Tibial artery (tissue), 4 donors: ENCODE data around the gene ASB6.

Experiments
- DNase-seq, 2 donors: peaks; one replicate each; pipeline ENCODE4 v3.0.0-alpha.2; 2019
- H3K27ac ChIP-seq, 2 donors: fragments of 200-600 bp; sonication (generic) in 1 of 2; 1 replicate in 1 of 2; 2 replicates in 1 of 2; pipeline ENCODE4 v1.5.1; 2018 to 2019; ENCODE audit warnings: mild to moderate bottlenecking in 1 of 2
- H3K27me3 ChIP-seq, 2 donors: fragments of 200-600 bp; sonication (generic) in 1 of 2; one replicate each; pipeline versions ENCODE4 v1.5.1 to v1.6.0; 2016 to 2019
- H3K36me3 ChIP-seq, 3 donors: fragments of 200-600 bp; sonication (generic) in 2 of 3; one replicate each; pipeline ENCODE4 v1.5.1; 2016 to 2019; ENCODE audit warnings: mild to moderate bottlenecking in 2 of 3
- H3K4me1 ChIP-seq, 4 donors: fragments of 200-600 bp; sonication (generic) in 2 of 4; 1 replicate in 3 of 4; 2 replicates in 1 of 4; pipeline ENCODE4 v1.5.1; 2016 to 2019
- H3K4me3 ChIP-seq, 2 donors: fragments of 200-600 bp; sonication (generic) in 1 of 2; 1 replicate in 1 of 2; 2 replicates in 1 of 2; pipeline ENCODE4 v1.5.1; 2018 to 2019; ENCODE audit warnings: mild to moderate bottlenecking in 2 of 2
- H3K9me3 ChIP-seq, 3 donors: fragments of 200-600 bp; sonication (generic) in 1 of 3; one replicate each; pipeline ENCODE4 v1.5.1; 2016 to 2019
- intact Hi-C: fragments of 100-400 bp; cut with DNase I; formaldehyde crosslinking; loops from one replicate; pipeline ENCODE4 v1.15.0; 2023; ENCODE audit warnings: low total_unique reads
- TF ChIP-seq, protein P1 (sequence below), 2 experiments: fragments of 200-600 bp in 1 of 2; fragments of 450-650 bp in 1 of 2; IDR thresholded peaks; one replicate each; pipeline ENCODE4 v1.5.1; 2017 to 2019; ENCODE audit warnings: antibody characterized with exemption in 2 of 2, mild to moderate bottlenecking in 1 of 2, moderate library complexity in 1 of 2

The ASB6 gene

DNA sequence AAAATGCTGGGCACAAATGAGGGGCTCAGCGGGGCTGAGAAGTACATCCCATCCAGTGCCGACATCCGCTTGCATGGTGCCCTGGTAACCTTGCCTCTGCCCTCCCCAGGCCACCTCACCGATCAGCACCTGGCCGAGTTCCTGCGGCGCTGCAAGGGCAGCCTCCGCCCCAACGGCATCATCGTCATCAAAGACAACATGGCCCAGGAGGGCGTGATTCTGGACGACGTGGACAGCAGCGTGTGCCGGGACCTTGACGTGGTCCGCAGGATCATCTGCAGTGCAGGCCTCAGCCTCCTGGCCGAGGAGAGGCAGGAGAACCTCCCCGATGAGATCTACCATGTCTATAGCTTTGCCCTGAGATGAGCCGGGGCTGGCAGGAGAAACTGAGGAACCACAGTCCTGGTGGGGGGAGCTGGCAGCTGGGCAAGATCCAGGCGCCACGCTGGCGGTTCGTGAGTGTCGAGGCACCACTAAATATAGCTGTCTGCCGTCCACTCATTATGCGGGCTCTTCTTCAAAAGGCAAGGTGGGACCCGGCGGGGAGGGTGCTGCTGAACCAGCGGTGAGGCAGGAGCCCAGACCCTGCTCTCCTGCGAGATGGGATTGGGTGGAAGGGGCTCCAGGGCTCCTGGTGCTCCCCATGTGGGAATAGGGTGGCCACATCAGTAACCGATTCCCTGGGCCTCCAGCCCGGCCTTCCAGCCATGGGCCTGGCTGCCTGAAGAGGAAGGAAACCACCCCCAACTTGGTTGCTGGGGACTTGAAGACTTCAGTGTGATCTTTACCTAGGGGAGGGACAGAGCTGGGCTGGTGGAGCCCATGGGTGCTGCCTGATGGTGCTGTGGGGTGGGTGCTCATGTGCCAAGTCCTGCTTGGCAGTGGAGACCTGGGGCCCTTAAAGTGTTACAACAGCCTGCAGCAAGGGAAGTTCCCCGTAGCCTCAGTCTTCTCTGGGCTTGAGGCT, 6.6 kb downstream of the ASB6 start:
- H3K27me3 ChIP-seq = no peaks in the 10 kb centered on the region
- no peak overlapping the region for H3K27ac ChIP-seq
- peaks cover 0 to 36% (median 24%) of the 10 kb centered on the region in 4 donors for H3K4me1 ChIP-seq
- no peaks in the 10 kb centered on the region for H3K9me3 ChIP-seq
- H3K36me3 ChIP-seq = peaks cover 48 to 74% (median 73%) of the 10 kb centered on the region in 3 donors
- TF ChIP-seq, protein P1, sequence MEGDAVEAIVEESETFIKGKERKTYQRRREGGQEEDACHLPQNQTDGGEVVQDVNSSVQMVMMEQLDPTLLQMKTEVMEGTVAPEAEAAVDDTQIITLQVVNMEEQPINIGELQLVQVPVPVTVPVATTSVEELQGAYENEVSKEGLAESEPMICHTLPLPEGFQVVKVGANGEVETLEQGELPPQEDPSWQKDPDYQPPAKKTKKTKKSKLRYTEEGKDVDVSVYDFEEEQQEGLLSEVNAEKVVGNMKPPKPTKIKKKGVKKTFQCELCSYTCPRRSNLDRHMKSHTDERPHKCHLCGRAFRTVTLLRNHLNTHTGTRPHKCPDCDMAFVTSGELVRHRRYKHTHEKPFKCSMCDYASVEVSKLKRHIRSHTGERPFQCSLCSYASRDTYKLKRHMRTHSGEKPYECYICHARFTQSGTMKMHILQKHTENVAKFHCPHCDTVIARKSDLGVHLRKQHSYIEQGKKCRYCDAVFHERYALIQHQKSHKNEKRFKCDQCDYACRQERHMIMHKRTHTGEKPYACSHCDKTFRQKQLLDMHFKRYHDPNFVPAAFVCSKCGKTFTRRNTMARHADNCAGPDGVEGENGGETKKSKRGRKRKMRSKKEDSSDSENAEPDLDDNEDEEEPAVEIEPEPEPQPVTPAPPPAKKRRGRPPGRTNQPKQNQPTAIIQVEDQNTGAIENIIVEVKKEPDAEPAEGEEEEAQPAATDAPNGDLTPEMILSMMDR (IDR thresholded peaks at IDR 0.05) = no peak
- intact Hi-C loops = no loop called here
- DNase-seq = no peak
- no peak overlapping the region for H3K4me3 ChIP-seq

DNA sequence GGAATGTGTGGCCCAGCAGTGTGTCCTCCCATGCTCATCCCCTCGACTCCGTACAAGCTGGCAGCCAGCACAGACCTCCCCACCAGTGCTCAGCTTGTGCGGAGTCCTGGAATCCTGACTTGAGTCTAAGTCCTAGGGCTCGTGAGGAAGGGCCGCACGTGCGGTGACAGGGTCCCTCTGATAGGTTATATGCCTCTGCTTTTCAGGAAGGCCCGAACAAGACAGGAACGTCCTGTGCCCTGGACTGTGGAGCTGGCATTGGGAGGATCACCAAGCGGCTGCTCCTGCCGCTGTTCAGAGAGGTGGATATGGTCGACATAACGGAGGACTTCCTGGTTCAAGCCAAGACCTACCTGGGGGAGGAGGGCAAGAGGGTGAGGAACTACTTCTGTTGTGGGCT, 8.1 kb downstream of the ASB6 start:
- intact Hi-C loops = no loop called here
- no peak overlapping the region for H3K4me3 ChIP-seq
- TF ChIP-seq, protein P1 (IDR thresholded peaks at IDR 0.05) = no peak
- DNase-seq = no peak
- no peaks in the 10 kb centered on the region for H3K9me3 ChIP-seq
- peaks cover 0 to 25% (median 16%) of the 10 kb centered on the region in 4 donors for H3K4me1 ChIP-seq
- H3K36me3 ChIP-seq = peaks cover 48 to 65% (median 65%) of the 10 kb centered on the region in 3 donors
- H3K27ac ChIP-seq = no peak overlapping the region
- no peaks in the 10 kb centered on the region for H3K27me3 ChIP-seq

DNA sequence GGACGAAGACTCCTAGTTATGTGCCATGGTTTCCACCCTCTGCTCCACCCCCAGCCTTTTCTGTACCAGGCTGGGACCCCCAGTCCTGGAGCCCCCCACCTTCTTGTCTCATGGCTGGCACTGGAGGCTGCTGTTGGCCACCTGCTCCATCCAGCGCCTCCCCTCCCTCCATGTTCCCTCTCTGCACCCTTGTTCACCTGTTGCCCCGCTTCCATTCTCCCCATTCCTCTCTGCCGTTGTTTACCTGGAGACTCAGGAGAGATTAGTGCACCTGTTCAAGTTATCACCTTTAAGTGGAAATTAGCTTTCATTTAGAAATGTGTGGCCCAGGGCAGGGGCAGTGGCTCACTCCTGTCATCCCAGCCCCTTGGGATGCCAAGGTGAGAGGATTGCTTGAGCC, 8.7 kb downstream of the ASB6 start:
- Histone ChIP-seq H3K36me3 (peaks cover 47 to 59% (median 58%) of the 10 kb centered on the region in 3 donors), H3K27ac (no peak overlapping the region), H3K4me3 (no peak overlapping the region), H3K9me3 (no peaks in the 10 kb centered on the region), H3K27me3 (no peaks in the 10 kb centered on the region), H3K4me1 (peaks cover 0 to 30% (median 22%) of the 10 kb centered on the region in 4 donors)
- intact Hi-C loops = no loop called here
- TF ChIP-seq, protein P1 (IDR thresholded peaks at IDR 0.05) = no peak
- no peak for DNase-seq

DNA sequence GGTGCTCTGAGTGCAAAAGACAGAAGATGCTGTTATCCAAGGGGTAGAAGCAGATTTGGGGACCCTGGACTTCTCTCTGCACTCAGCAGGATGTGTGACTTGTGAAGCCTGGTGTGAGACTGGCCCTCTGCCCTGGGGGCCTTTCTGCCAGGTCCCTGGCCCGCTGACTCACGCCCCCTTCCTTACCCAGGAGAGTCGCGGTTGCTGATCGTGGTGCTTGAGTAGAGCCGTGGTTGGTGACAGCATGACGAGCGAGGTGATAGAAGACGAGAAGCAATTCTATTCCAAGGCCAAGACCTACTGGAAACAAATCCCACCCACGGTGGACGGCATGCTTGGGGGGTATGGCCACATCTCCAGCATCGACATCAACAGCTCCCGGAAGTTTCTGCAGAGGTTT, 9.5 kb downstream of the ASB6 start:
- intact Hi-C loops = no loop called here
- Histone ChIP-seq H3K9me3 (no peaks in the 10 kb centered on the region), H3K4me1 (peaks cover 0 to 38% (median 29%) of the 10 kb centered on the region in 4 donors), H3K36me3 (peaks cover 40 to 51% (median 51%) of the 10 kb centered on the region in 3 donors), H3K27me3 (no peaks in the 10 kb centered on the region), H3K4me3 (no peak overlapping the region), H3K27ac (no peak overlapping the region)
- TF ChIP-seq, protein P1 (IDR thresholded peaks at IDR 0.05) = no peak
- DNase-seq = no peak

DNA sequence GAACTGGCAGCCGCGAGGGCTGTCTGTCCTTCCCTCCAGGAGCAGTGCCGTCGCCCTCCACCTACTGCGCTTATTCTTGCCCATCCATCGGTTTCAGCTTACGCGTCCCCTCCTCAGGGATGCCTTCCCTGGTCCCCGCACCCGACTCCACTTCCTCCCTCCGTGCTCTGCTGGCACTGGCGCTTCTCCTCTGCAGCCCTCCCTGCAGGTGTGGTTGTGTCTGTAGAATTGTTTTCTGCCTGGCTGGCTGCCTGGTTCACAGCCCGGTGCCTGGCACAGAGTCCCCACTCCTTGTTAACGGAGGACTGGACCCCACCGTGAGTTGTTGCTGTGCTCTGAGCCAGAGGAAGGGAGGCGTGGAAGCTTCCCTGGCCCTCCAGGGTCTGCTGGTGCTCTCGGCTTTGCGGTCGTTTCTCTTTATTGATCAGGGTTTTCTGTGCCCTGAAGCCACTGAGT, 10.2 kb downstream of the ASB6 start:
- TF ChIP-seq, protein P1 (IDR thresholded peaks at IDR 0.05) = no peak
- no peak for DNase-seq
- peaks cover 0 to 45% (median 37%) of the 10 kb centered on the region in 4 donors for H3K4me1 ChIP-seq
- H3K27ac ChIP-seq = no peak overlapping the region
- H3K9me3 ChIP-seq = no peaks in the 10 kb centered on the region
- no peaks in the 10 kb centered on the region for H3K27me3 ChIP-seq
- no peak overlapping the region for H3K4me3 ChIP-seq
- intact Hi-C loops = no loop called here
- peaks cover 32 to 44% (median 43%) of the 10 kb centered on the region in 3 donors for H3K36me3 ChIP-seq
